ENCODE data around the gene H2BW2.

The H2BW2 gene

DNA sequence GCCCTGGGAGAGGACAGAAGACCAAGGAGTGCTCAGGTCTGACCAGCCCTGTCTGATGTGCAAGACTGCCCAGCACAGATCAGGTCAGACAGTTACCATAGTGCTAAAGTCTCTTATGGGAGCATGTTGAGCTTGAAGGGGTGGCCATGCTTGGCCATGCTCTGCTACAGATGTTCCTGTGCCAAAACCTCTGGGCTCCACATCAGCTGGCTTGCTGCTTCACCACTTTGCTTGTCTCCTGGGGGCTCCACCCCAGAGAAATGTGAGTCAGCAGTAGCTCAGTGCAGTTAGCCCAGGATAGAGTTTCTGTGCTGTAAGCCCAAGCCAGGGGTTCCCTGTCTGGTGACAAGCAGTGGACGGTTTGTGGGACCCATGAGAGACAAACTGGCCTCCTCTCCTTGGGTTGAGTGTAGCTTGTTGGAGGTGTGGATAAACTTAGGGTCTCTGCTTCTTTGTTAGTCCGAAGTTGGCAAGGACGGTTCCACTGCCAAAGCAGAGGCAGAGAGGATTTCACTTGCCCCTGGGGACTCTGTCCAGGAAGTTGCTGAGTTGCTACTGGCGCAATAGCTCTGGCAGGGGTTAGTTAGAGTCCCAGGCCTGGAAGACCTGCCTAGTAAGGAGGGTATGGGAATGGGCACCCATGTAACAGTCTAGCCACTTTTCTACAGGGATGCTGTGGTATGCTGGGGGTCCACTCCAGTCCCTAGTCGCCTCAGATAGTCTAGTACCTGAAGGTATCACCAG lies 45.0 kb downstream of the H2BW2 start:
- H3K36me3 Mint-ChIP-seq, result no peaks in the 10 kb centered on the region
- no peaks in the 10 kb centered on the region for H3K9me3 Mint-ChIP-seq
- no peaks in the 10 kb centered on the region for H3K4me1 Mint-ChIP-seq
- ATAC-seq (replicated peaks) (no peak), DNase-seq (no peak)
- H3K27ac Mint-ChIP-seq, result no peak overlapping the region
- H3K4me3 Mint-ChIP-seq, result no peak overlapping the region
- peaks cover 0 to 12% of the 10 kb centered on the region in 2 donors for H3K27me3 Mint-ChIP-seq

DNA sequence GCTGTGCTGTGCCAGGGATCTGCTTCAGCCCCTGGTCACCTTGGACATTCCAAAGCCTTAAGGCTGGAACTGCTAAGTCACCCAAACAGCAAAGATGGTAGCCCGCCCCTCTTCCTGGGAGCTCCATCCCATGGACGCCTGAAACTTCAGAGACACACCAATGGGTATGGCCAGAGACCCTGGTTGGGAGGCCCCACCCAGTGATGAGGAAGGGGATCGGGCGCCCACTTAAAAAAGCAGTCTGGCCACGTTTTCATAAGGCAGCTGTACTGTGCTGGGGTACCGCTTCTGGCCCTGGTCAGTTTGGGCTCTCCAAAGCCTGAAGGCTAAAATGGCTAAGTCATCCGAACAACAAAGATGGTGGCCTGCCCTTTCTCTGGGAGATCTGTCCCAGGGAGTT lies 45.7 kb downstream of the H2BW2 start:
- H3K4me3 Mint-ChIP-seq, result no peak overlapping the region
- peaks cover 0 to 12% of the 10 kb centered on the region in 2 donors for H3K27me3 Mint-ChIP-seq
- no peaks in the 10 kb centered on the region for H3K9me3 Mint-ChIP-seq
- DNase-seq (no peak), ATAC-seq (replicated peaks) (no peak)
- no peaks in the 10 kb centered on the region for H3K4me1 Mint-ChIP-seq
- H3K27ac Mint-ChIP-seq, result no peak overlapping the region
- no peaks in the 10 kb centered on the region for H3K36me3 Mint-ChIP-seq

DNA sequence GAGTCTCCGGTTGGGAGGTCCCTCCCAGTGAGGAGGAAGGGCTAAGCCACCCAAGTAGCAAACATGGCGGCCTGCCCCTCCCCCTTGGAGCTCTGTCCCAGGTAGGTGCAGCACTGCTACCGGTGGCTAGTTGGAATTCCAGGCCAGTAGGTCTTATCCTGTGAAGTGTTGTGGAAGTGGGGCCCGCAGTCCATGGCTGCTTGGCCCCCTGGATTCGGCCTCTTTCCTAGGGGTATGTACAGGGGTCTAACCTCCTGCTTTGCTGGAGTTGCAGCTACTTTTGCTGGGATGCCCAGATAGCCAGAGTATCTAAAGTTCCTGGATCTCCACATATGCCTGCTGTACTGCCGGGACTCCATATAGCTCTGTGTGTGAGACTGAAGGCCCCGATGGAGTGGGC lies 46.2 kb downstream of the H2BW2 start:
- Mint-ChIP-seq H3K4me1 (no peaks in the 10 kb centered on the region), H3K36me3 (no peaks in the 10 kb centered on the region), H3K27me3 (peaks cover 0 to 12% of the 10 kb centered on the region in 2 donors), H3K27ac (no peak overlapping the region), H3K9me3 (no peaks in the 10 kb centered on the region), H3K4me3 (no peak overlapping the region)
- DNase-seq (no peak), ATAC-seq (replicated peaks) (no peak)
